AG09319 (cell line): Measurements from ENCODE around the gene ZNF366.

ENCODE experiments used
- DNase-seq: peaks from one replicate; pipeline ENCODE4 v3.0.0-alpha.2; 2010; ENCODE audit warnings: low read depth; ENCODE audit errors: extremely low read depth
- CTCF ChIP-seq: IDR thresholded peaks from 2 replicates; pipeline ENCODE4 v1.5.1; 2011; ENCODE audit warnings: low read depth, mild to moderate bottlenecking, inconsistent platforms, low read length, moderate library complexity

The ZNF366 gene

DNA sequence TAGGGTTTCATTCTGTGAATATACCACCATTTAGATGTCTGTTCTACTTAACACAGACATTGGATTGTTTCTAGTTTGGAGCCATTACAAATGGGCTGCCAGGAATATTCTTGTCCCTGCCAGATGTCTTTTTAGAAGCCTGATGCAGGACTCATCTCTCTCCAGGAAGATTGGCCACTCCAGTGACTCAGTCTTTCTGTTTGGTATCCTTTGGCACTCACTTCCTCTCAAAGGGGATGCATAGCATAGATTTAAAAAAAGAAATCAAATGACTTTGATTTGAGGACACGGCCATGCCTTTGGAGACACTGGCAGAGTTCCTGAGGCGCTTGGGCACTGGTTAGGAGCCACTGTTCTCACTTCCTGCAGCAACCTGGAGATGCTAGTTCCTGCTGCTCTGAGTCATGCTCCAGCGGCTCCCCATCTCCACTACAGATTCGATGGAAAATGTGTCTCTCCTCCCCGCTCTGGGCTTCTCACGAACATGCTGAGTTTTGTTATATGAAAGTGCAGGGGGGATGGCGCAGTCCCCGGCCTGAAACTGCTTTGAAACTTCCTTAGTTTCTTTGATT, 3.5 kb upstream of the ZNF366 start:
- no peak for DNase-seq
- TF ChIP-seq CTCF = no peak

- TF ChIP-seq CTCF = no peak
- DNase-seq = no peak
Measured at GRCh38 chr5:72509401-72509800, 2.2 kb upstream of the ZNF366 start.

GRCh38 chr5:72508241-72509170, 1.3 kb upstream of the ZNF366 start:
- no peak for TF ChIP-seq CTCF
- no peak for DNase-seq

DNA sequence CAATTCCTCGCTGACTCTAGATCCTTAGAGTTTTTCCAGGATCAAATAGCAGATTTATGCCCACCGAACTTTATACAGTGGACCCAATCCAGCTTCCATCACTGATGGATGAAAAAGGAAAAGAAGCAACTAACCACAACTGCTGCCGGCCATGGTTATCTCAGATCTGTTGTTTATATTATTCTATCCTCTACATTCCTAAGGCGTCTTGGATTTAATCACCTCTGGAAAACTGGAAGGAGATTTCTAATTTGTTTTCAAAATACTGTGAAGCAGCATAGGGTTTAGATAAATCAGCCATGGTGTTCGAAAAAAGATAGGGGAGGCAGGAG, 663 bp upstream of the ZNF366 start:
- no peak for TF ChIP-seq CTCF
- DNase-seq = no peak

- no peak for DNase-seq
- TF ChIP-seq CTCF = no peak
Measured at GRCh38 chr5:72506158-72506549, 1.1 kb downstream of the ZNF366 start.

- no peak for TF ChIP-seq CTCF
- DNase-seq = no peak
Measured at GRCh38 chr5:72505539-72506157, 1.6 kb downstream of the ZNF366 start.

DNA sequence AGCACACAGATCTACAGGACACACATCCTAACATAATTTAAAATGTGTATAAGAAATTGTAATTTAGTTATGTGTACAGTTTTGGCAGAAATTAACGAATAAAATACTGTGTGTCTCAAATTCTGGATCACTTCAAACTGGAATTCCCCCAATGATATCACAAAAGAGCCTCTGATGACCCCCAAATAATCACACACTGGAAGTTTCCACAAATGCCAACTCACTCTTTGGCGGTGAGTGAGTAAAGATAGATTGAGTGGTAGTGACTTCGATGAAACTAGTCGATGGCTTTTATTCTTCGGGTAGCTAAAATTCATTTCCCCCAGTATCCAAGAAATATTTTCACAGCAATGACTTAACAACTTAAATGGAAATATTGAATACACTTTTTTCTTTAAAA, 2.2 kb downstream of the ZNF366 start:
- DNase-seq = no peak
- TF ChIP-seq CTCF = no peak
